IPS-15b (cell line): ENCODE results near the gene RARB.

ENCODE experiments used
- H3K27me3 ChIP-seq: one replicate; pipeline ENCODE4 v1.6.1; 2013; ENCODE audit warnings: low read length; ENCODE audit not compliant: control insufficient read depth, insufficient read depth
- H3K36me3 ChIP-seq: one replicate; pipeline ENCODE4 v1.6.1; 2013; ENCODE audit warnings: low read length; ENCODE audit not compliant: control insufficient read depth, insufficient read depth
- H3K4me1 ChIP-seq: one replicate; pipeline ENCODE4 v1.6.1; 2013; ENCODE audit warnings: mild to moderate bottlenecking, low read length; ENCODE audit not compliant: control insufficient read depth, insufficient read depth
- H3K4me3 ChIP-seq: one replicate; pipeline ENCODE4 v1.5.1; 2013; ENCODE audit warnings: low read depth, low read length
- H3K9ac ChIP-seq: one replicate; pipeline ENCODE4 v1.6.1; 2013; ENCODE audit warnings: low read depth, mild to moderate bottlenecking, low read length
- H3K9me3 ChIP-seq: one replicate; pipeline ENCODE4 v1.6.1; 2013; ENCODE audit warnings: mild to moderate bottlenecking, low read length; ENCODE audit not compliant: control insufficient read depth, insufficient read depth

The RARB gene

GRCh38 chr3:25520926-25521559 lies 93.0 kb downstream of the RARB start:
- H3K9ac ChIP-seq = no peak overlapping the region
- H3K9me3 ChIP-seq = no peaks in the 10 kb centered on the region
- H3K4me1 ChIP-seq = no peaks in the 10 kb centered on the region
- no peaks in the 10 kb centered on the region for H3K27me3 ChIP-seq
- no peaks in the 10 kb centered on the region for H3K36me3 ChIP-seq
- H3K4me3 ChIP-seq = no peak overlapping the region

GRCh38 chr3:25527336-25527735 lies 99.3 kb downstream of the RARB start:
- H3K9ac ChIP-seq = no peak overlapping the region
- H3K4me1 ChIP-seq = no peaks in the 10 kb centered on the region
- no peaks in the 10 kb centered on the region for H3K36me3 ChIP-seq
- no peaks in the 10 kb centered on the region for H3K27me3 ChIP-seq
- no peak overlapping the region for H3K4me3 ChIP-seq
- no peaks in the 10 kb centered on the region for H3K9me3 ChIP-seq

GRCh38 chr3:25527801-25528200 lies 99.7 kb downstream of the RARB start:
- no peaks in the 10 kb centered on the region for H3K36me3 ChIP-seq
- H3K9ac ChIP-seq = no peak overlapping the region
- H3K27me3 ChIP-seq = no peaks in the 10 kb centered on the region
- H3K9me3 ChIP-seq = no peaks in the 10 kb centered on the region
- no peak overlapping the region for H3K4me3 ChIP-seq
- H3K4me1 ChIP-seq = no peaks in the 10 kb centered on the region

- Histone ChIP-seq H3K27me3 (no peaks in the 10 kb centered on the region), H3K9ac (no peak overlapping the region), H3K4me3 (no peak overlapping the region), H3K4me1 (no peaks in the 10 kb centered on the region), H3K36me3 (no peaks in the 10 kb centered on the region), H3K9me3 (no peaks in the 10 kb centered on the region)
Measured at GRCh38 chr3:25531971-25532370, 103.9 kb downstream of the RARB start.

- no peaks in the 10 kb centered on the region for H3K27me3 ChIP-seq
- no peak overlapping the region for H3K9ac ChIP-seq
- H3K9me3 ChIP-seq = no peaks in the 10 kb centered on the region
- H3K36me3 ChIP-seq = no peaks in the 10 kb centered on the region
- H3K4me1 ChIP-seq = no peaks in the 10 kb centered on the region
- no peak overlapping the region for H3K4me3 ChIP-seq
Measured at GRCh38 chr3:25532431-25533162, 104.5 kb downstream of the RARB start.

GRCh38 chr3:25533399-25533798 lies 105.3 kb downstream of the RARB start:
- Histone ChIP-seq H3K4me1 (no peaks in the 10 kb centered on the region), H3K27me3 (no peaks in the 10 kb centered on the region), H3K9me3 (no peaks in the 10 kb centered on the region), H3K9ac (no peak overlapping the region), H3K4me3 (no peak overlapping the region), H3K36me3 (no peaks in the 10 kb centered on the region)

- H3K9ac ChIP-seq = no peak overlapping the region
- no peak overlapping the region for H3K4me3 ChIP-seq
- no peaks in the 10 kb centered on the region for H3K4me1 ChIP-seq
- H3K36me3 ChIP-seq = no peaks in the 10 kb centered on the region
- H3K27me3 ChIP-seq = no peaks in the 10 kb centered on the region
- H3K9me3 ChIP-seq = no peaks in the 10 kb centered on the region
Measured at GRCh38 chr3:25534007-25534406, 105.9 kb downstream of the RARB start.

- no peaks in the 10 kb centered on the region for H3K27me3 ChIP-seq
- no peaks in the 10 kb centered on the region for H3K36me3 ChIP-seq
- no peak overlapping the region for H3K4me3 ChIP-seq
- H3K9ac ChIP-seq = no peak overlapping the region
- H3K9me3 ChIP-seq = no peaks in the 10 kb centered on the region
- no peaks in the 10 kb centered on the region for H3K4me1 ChIP-seq
Measured at GRCh38 chr3:25536521-25537391, 108.7 kb downstream of the RARB start.

GRCh38 chr3:25537516-25537915 lies 109.5 kb downstream of the RARB start:
- Histone ChIP-seq H3K4me1 (no peaks in the 10 kb centered on the region), H3K27me3 (no peaks in the 10 kb centered on the region), H3K9me3 (no peaks in the 10 kb centered on the region), H3K4me3 (no peak overlapping the region), H3K9ac (no peak overlapping the region), H3K36me3 (no peaks in the 10 kb centered on the region)

- Histone ChIP-seq H3K36me3 (no peaks in the 10 kb centered on the region), H3K4me3 (no peak overlapping the region), H3K4me1 (no peaks in the 10 kb centered on the region), H3K27me3 (no peaks in the 10 kb centered on the region), H3K9ac (no peak overlapping the region), H3K9me3 (no peaks in the 10 kb centered on the region)
Measured at GRCh38 chr3:25540273-25540672, 112.2 kb downstream of the RARB start.

- Histone ChIP-seq H3K27me3 (no peaks in the 10 kb centered on the region), H3K4me3 (no peak overlapping the region), H3K9me3 (no peaks in the 10 kb centered on the region), H3K4me1 (no peaks in the 10 kb centered on the region), H3K9ac (no peak overlapping the region), H3K36me3 (no peaks in the 10 kb centered on the region)
Measured at GRCh38 chr3:25542492-25543039, 114.5 kb downstream of the RARB start.
